ENCODE data around the gene MCHR1.
"Not testable (repeated sequence)": the region's sequence is repeated elsewhere in the genome, so short reads cannot be mapped to it uniquely, and the experiment has no call there.

The MCHR1 gene

GRCh38 chr22:40676166-40676565 is 3.1 kb upstream of the MCHR1 start:
- H3K4me1 ChIP-seq (ENCODE audit: control insufficient read depth, insufficient read depth, low read depth, low read length), result peaks cover 16% of the 10 kb centered on the region
- H2BK12ac ChIP-seq (ENCODE audit: low read length in 2 of 2); H3K27ac ChIP-seq (ENCODE audit: low read length, poor library complexity, severe bottlenecking); H4K8ac ChIP-seq (ENCODE audit: low read length); H3K23ac ChIP-seq (ENCODE audit: low read length in 2 of 2); H3K4me2 ChIP-seq (ENCODE audit: low read length, poor library complexity, severe bottlenecking); H3K14ac ChIP-seq (ENCODE audit: low read length in 2 of 2); H2BK120ac ChIP-seq (ENCODE audit: low read depth, low read length); DNase-seq; H3K9ac ChIP-seq (ENCODE audit: low read length); H2BK15ac ChIP-seq (ENCODE audit: low read depth, poor library complexity, severe bottlenecking); H3K18ac ChIP-seq (ENCODE audit: low read depth in 1 of 2, low read length in 2 of 2); H3K79me1 ChIP-seq (replicated peaks; ENCODE audit: low read length, poor library complexity, severe bottlenecking); H3K36me3 ChIP-seq (ENCODE audit: control insufficient read depth in 1 of 2, insufficient read depth in 2 of 2, low read depth in 1 of 2, low read length in 2 of 2); H2AK5ac ChIP-seq (ENCODE audit: low read length, severe bottlenecking); H4K91ac ChIP-seq (ENCODE audit: low read length); H3K4ac ChIP-seq (ENCODE audit: low read depth in 1 of 2, low read length in 2 of 2); H2AFZ ChIP-seq (ENCODE audit: low read depth, low read length); H3K4me3 ChIP-seq (ENCODE audit: insufficient read depth in 1 of 2, low read depth in 1 of 2, low read length in 2 of 2); H2BK5ac ChIP-seq (ENCODE audit: low read depth, low read length, poor library complexity, severe bottlenecking); H3K9me3 ChIP-seq (ENCODE audit: control insufficient read depth, low read length): not testable (repeated sequence)
- peaks cover 0 to 13% of the 10 kb centered on the region in 2 experiments for H3K27me3 ChIP-seq (ENCODE audit: control insufficient read depth in 1 of 2, insufficient read depth in 1 of 2, low read length in 2 of 2)
- WGBS, result 92% methylated on average over 4 of the region's 4 CpGs

GRCh38 chr22:40676644-40677043 is 2.6 kb upstream of the MCHR1 start:
- H2BK12ac ChIP-seq (ENCODE audit: low read length in 2 of 2), result no peak overlapping the region
- H2BK15ac ChIP-seq (ENCODE audit: low read depth, poor library complexity, severe bottlenecking), result no peak overlapping the region
- H2AK5ac ChIP-seq (ENCODE audit: low read length, severe bottlenecking), result no peak overlapping the region
- no peak for DNase-seq
- H2AFZ ChIP-seq (ENCODE audit: low read depth, low read length), result no peak overlapping the region
- H3K27me3 ChIP-seq (ENCODE audit: control insufficient read depth in 1 of 2, insufficient read depth in 1 of 2, low read length in 2 of 2), result peaks cover 0 to 13% of the 10 kb centered on the region in 2 experiments
- no peak overlapping the region for H2BK120ac ChIP-seq (ENCODE audit: low read depth, low read length)
- H3K9me3 ChIP-seq (ENCODE audit: control insufficient read depth, low read length), result no peaks in the 10 kb centered on the region
- no peak overlapping the region for H3K4me3 ChIP-seq (ENCODE audit: insufficient read depth in 1 of 2, low read depth in 1 of 2, low read length in 2 of 2)
- no peak overlapping the region for H3K18ac ChIP-seq (ENCODE audit: low read depth in 1 of 2, low read length in 2 of 2)
- no peaks in the 10 kb centered on the region for H3K79me1 ChIP-seq (replicated peaks; ENCODE audit: low read length, poor library complexity, severe bottlenecking)
- 92% methylated on average over 3 of the region's 3 CpGs for WGBS
- H2BK5ac ChIP-seq (ENCODE audit: low read depth, low read length, poor library complexity, severe bottlenecking), result no peak overlapping the region
- no peak overlapping the region for H3K14ac ChIP-seq (ENCODE audit: low read length in 2 of 2)
- no peak overlapping the region for H3K27ac ChIP-seq (ENCODE audit: low read length, poor library complexity, severe bottlenecking)
- no peak overlapping the region for H4K91ac ChIP-seq (ENCODE audit: low read length)
- H3K23ac ChIP-seq (ENCODE audit: low read length in 2 of 2), result no peak overlapping the region
- H3K36me3 ChIP-seq (ENCODE audit: control insufficient read depth in 1 of 2, insufficient read depth in 2 of 2, low read depth in 1 of 2, low read length in 2 of 2), result peaks cover 0 to 8% of the 10 kb centered on the region in 2 experiments
- H3K4me1 ChIP-seq (ENCODE audit: control insufficient read depth, insufficient read depth, low read depth, low read length), result peaks cover 16% of the 10 kb centered on the region
- H4K8ac ChIP-seq (ENCODE audit: low read length), result no peak overlapping the region
- no peak overlapping the region for H3K4ac ChIP-seq (ENCODE audit: low read depth in 1 of 2, low read length in 2 of 2)
- H3K9ac ChIP-seq (ENCODE audit: low read length), result no peak overlapping the region
- no peak overlapping the region for H3K4me2 ChIP-seq (ENCODE audit: low read length, poor library complexity, severe bottlenecking)

GRCh38 chr22:40678493-40679248 is 613 bp upstream of the MCHR1 start:
- Histone ChIP-seq H3K4me1 (ENCODE audit: control insufficient read depth, insufficient read depth, low read depth, low read length) (peaks cover 16% of the 10 kb centered on the region), H3K9ac (ENCODE audit: low read length) (peak overlapping the region; percentile 43)

GRCh38 chr22:40679964-40680818 is 907 bp downstream of the MCHR1 start:
- Histone ChIP-seq H2BK15ac (ENCODE audit: low read depth, poor library complexity, severe bottlenecking) (peak overlapping the region; percentile 70), H4K91ac (ENCODE audit: low read length) (no peak overlapping the region), H3K9me3 (ENCODE audit: control insufficient read depth, low read length) (no peaks in the 10 kb centered on the region), H2BK5ac (ENCODE audit: low read depth, low read length, poor library complexity, severe bottlenecking) (no peak overlapping the region), H3K4me3 (ENCODE audit: insufficient read depth in 1 of 2, low read depth in 1 of 2, low read length in 2 of 2) (peak overlapping the region in 1 of 2 experiments; percentile 69), H3K14ac (ENCODE audit: low read length in 2 of 2) (no peak overlapping the region), H2AFZ (ENCODE audit: low read depth, low read length) (no peak overlapping the region), H3K4me1 (ENCODE audit: control insufficient read depth, insufficient read depth, low read depth, low read length) (peaks cover 16% of the 10 kb centered on the region), H3K23ac (ENCODE audit: low read length in 2 of 2) (no peak overlapping the region), H3K4me2 (ENCODE audit: low read length, poor library complexity, severe bottlenecking) (peak overlapping the region; percentile 64), H2BK120ac (ENCODE audit: low read depth, low read length) (no peak overlapping the region), H2AK5ac (ENCODE audit: low read length, severe bottlenecking) (no peak overlapping the region), H3K18ac (ENCODE audit: low read depth in 1 of 2, low read length in 2 of 2) (no peak overlapping the region), H4K8ac (ENCODE audit: low read length) (no peak overlapping the region), H3K27ac (ENCODE audit: low read length, poor library complexity, severe bottlenecking) (no peak overlapping the region), H3K36me3 (ENCODE audit: control insufficient read depth in 1 of 2, insufficient read depth in 2 of 2, low read depth in 1 of 2, low read length in 2 of 2) (peaks cover 0 to 10% of the 10 kb centered on the region in 2 experiments), H2BK12ac (ENCODE audit: low read length in 2 of 2) (peak overlapping the region in 1 of 2 experiments; percentile 67), H3K9ac (ENCODE audit: low read length) (peak overlapping the region; percentile 43), H3K4ac (ENCODE audit: low read depth in 1 of 2, low read length in 2 of 2) (peak overlapping the region in 1 of 2 experiments; percentile 2), H3K27me3 (ENCODE audit: control insufficient read depth in 1 of 2, insufficient read depth in 1 of 2, low read length in 2 of 2) (peaks cover 0 to 20% of the 10 kb centered on the region in 2 experiments), H3K79me1 (replicated peaks; ENCODE audit: low read length, poor library complexity, severe bottlenecking) (no peaks in the 10 kb centered on the region)
- WGBS, result 53% methylated on average over 9 of the region's 9 CpGs
- peak; percentile 71 for DNase-seq

More at GRCh38 chr22:40678493-40679248, 613 bp upstream of the MCHR1 start:
- Histone ChIP-seq H3K27ac (ENCODE audit: low read length, poor library complexity, severe bottlenecking) (no peak overlapping the region), H3K27me3 (ENCODE audit: control insufficient read depth in 1 of 2, insufficient read depth in 1 of 2, low read length in 2 of 2) (peaks cover 0 to 13% of the 10 kb centered on the region in 2 experiments), H4K91ac (ENCODE audit: low read length) (no peak overlapping the region), H3K36me3 (ENCODE audit: control insufficient read depth in 1 of 2, insufficient read depth in 2 of 2, low read depth in 1 of 2, low read length in 2 of 2) (peaks cover 0 to 10% of the 10 kb centered on the region in 2 experiments), H3K79me1 (replicated peaks; ENCODE audit: low read length, poor library complexity, severe bottlenecking) (no peaks in the 10 kb centered on the region), H3K4me2 (ENCODE audit: low read length, poor library complexity, severe bottlenecking) (peak overlapping the region; percentile 64), H3K14ac (ENCODE audit: low read length in 2 of 2) (peak overlapping the region in 1 of 2 experiments; percentile 22), H2BK15ac (ENCODE audit: low read depth, poor library complexity, severe bottlenecking) (no peak overlapping the region), H2AFZ (ENCODE audit: low read depth, low read length) (no peak overlapping the region), H2AK5ac (ENCODE audit: low read length, severe bottlenecking) (no peak overlapping the region), H3K9me3 (ENCODE audit: control insufficient read depth, low read length) (no peaks in the 10 kb centered on the region), H3K23ac (ENCODE audit: low read length in 2 of 2) (no peak overlapping the region), H2BK12ac (ENCODE audit: low read length in 2 of 2) (no peak overlapping the region), H4K8ac (ENCODE audit: low read length) (no peak overlapping the region), H3K4ac (ENCODE audit: low read depth in 1 of 2, low read length in 2 of 2) (no peak overlapping the region), H2BK120ac (ENCODE audit: low read depth, low read length) (no peak overlapping the region), H2BK5ac (ENCODE audit: low read depth, low read length, poor library complexity, severe bottlenecking) (no peak overlapping the region), H3K18ac (ENCODE audit: low read depth in 1 of 2, low read length in 2 of 2) (peak overlapping the region in 1 of 2 experiments; percentile 7), H3K4me3 (ENCODE audit: insufficient read depth in 1 of 2, low read depth in 1 of 2, low read length in 2 of 2) (peak overlapping the region in 1 of 2 experiments; percentile 69)
- 82% methylated on average over 14 of the region's 14 CpGs for WGBS
- no peak for DNase-seq

Measured in mesenchymal stem cell (in vitro differentiated cells and primary cell).